Measurements from ENCODE around the gene RPL13A.

DNA sequence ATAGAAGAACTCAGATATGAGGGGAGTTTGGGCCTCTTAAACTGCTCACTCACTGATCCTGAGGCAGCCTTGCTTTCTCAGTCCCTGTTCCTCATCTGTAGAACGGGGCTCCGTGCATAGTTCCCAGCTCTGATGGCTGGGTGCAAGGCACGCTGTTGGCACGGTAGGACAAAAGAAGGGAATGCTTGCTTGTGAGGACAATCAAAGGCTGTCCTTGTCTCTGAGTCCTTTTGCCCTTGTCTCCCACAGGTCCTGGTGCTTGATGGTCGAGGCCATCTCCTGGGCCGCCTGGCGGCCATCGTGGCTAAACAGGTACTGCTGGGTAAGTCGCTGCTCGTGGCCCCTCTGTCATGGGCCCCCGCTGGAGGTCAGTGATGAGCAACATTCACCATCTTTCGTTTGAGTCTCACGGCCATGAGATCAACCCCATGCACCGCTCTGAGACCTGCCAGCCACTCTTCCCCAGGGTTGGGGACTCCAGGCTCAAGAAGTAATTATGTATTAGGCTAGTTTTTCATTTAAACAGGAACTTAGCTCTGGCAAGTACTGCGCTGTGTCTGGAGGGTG lies 2.3 kb downstream of the RPL13A start:
- no peak for TF ChIP-seq GATA2 (IDR thresholded peaks at IDR 0.05; ENCODE audit: low read depth, low read length)
- TF ChIP-seq GATA3 (IDR thresholded peaks at IDR 0.05; ENCODE audit: low read depth, low read length) = no peak
